SK-N-SH (cell line): ENCODE results near the gene NBEAL1. TPM values are rescaled to one million over a fixed set of nuclear protein-coding genes. Genes with fewer than 3 reads are reported as not detected.

Experiments used
- CTCF ChIA-PET: fragments of 300-600, 350-600 bp; formaldehyde crosslinking; extraction: SDS; loops from one replicate; lab custom pipeline; 2021; lab: Yijun Ruan, JAX
- POLR2A ChIA-PET: fragments of 350-600 bp; sonication (Branson Sonifier 250); formaldehyde crosslinking; extraction: SDS; loops from one replicate; lab custom pipeline; 2020; ENCODE audit warnings: antibody characterized with exemption, inconsistent platforms; lab: Yijun Ruan, JAX
- DNase-seq: peaks from one replicate; pipeline ENCODE4 v3.0.0; 2012
- H2AFZ ChIP-seq: fragments of 200-600 bp; sonication (generic); 2 replicates; pipeline ENCODE4 v1.8.1; 2016; ENCODE audit warnings: antibody characterized with exemption, mild to moderate bottlenecking, low read depth
- H3F3A ChIP-seq: fragments of 200-600 bp; sonication (generic); replicated peaks from 2 replicates; pipeline ENCODE3; 2016; ENCODE audit warnings: antibody characterized with exemption, mild to moderate bottlenecking; ENCODE audit not compliant: insufficient read depth
- H3K27ac ChIP-seq, 2 experiments: fragments of 200-500 bp in 1 of 2; fragments of 200-600 bp in 1 of 2; sonication (Bioruptor generic) in 1 of 2; sonication (generic), shearing (Covaris generic) in 1 of 2; 2 replicates each; pipeline versions ENCODE4 v1.5.1 to v1.6.1; 2014 to 2016; ENCODE audit warnings: low read depth in 2 of 2, inconsistent platforms in 1 of 2, low read length in 1 of 2, mild to moderate bottlenecking in 1 of 2, mixed read lengths in 1 of 2
- H3K27me3 ChIP-seq: fragments of 200-600 bp; sonication (generic), shearing (Covaris generic); 2 replicates; pipeline ENCODE4 v1.6.1; 2016; ENCODE audit warnings: mixed run types; ENCODE audit not compliant: insufficient read depth
- H3K36me3 ChIP-seq, 2 experiments: fragments of 200-500 bp in 1 of 2; fragments of 200-600 bp in 1 of 2; sonication (Bioruptor generic) in 1 of 2; sonication (generic) in 1 of 2; replicated peaks in 1 of 2; 2 replicates each; pipeline versions ENCODE3 to v1.5.1; 2014 to 2016; ENCODE audit warnings: low read length in 1 of 2, mild to moderate bottlenecking in 1 of 2; ENCODE audit not compliant: insufficient read depth in 2 of 2, control insufficient read depth in 1 of 2
- H3K4me1 ChIP-seq, 2 experiments: fragments of 200-500 bp in 1 of 2; fragments of 200-600 bp in 1 of 2; sonication (Bioruptor generic) in 1 of 2; sonication (generic), shearing (Covaris generic) in 1 of 2; 2 replicates each; pipeline versions ENCODE4 v1.5.1 to v1.6.1; 2014 to 2016; ENCODE audit warnings: low read depth in 1 of 2, low read length in 1 of 2, mixed run types in 1 of 2; ENCODE audit not compliant: insufficient read depth in 2 of 2, control insufficient read depth in 1 of 2
- H3K4me2 ChIP-seq: fragments of 200-600 bp; sonication (generic), shearing (Covaris generic); 2 replicates; pipeline ENCODE4 v1.6.1; 2017; ENCODE audit warnings: mixed run types
- H3K4me3 ChIP-seq, 2 experiments: fragments of 200-500 bp in 1 of 2; fragments of 200-600 bp in 1 of 2; sonication (Bioruptor generic) in 1 of 2; sonication (generic), shearing (Covaris generic) in 1 of 2; 2 replicates each; pipeline versions ENCODE4 v1.5.1 to v1.8.1; 2014 to 2016; ENCODE audit warnings: low read depth in 2 of 2, inconsistent platforms in 1 of 2, low read length in 1 of 2, mild to moderate bottlenecking in 1 of 2, mixed read lengths in 1 of 2, moderate library complexity in 1 of 2
- H3K79me2 ChIP-seq: fragments of 200-600 bp; sonication (generic); 2 replicates; pipeline ENCODE4 v1.8.1; 2017; ENCODE audit warnings: mild to moderate bottlenecking; ENCODE audit not compliant: insufficient read depth
- H3K9ac ChIP-seq: fragments of 200-600 bp; sonication (generic); 2 replicates; pipeline ENCODE4 v1.6.1; 2017; ENCODE audit warnings: mixed run types
- H3K9me2 ChIP-seq: fragments of 200-600 bp; sonication (generic); 2 replicates; pipeline ENCODE4 v1.6.1; 2017; ENCODE audit warnings: mixed run types
- H3K9me3 ChIP-seq: fragments of 200-600 bp; sonication (generic); 2 replicates; pipeline ENCODE4 v1.6.1; 2017; ENCODE audit warnings: mixed run types, mild to moderate bottlenecking, moderate library complexity
- H4K20me1 ChIP-seq: fragments of 200-600 bp; sonication (generic); 2 replicates; pipeline ENCODE4 v1.6.1; 2017; ENCODE audit warnings: mild to moderate bottlenecking, mixed run types; ENCODE audit not compliant: insufficient read depth
- ELF1 ChIP-seq: IDR thresholded peaks from 2 replicates; pipeline ENCODE4 v1.4.0; 2012
- EP300 ChIP-seq, 2 experiments: IDR thresholded peaks; 2 replicates each; pipeline versions ENCODE4 v1.4.0 to v1.6.1; 2012; ENCODE audit warnings: borderline replicate concordance in 1 of 2, low read depth in 1 of 2, low read length in 1 of 2
- FOXJ3 ChIP-seq: sonication (generic); formaldehyde crosslinking; IDR thresholded peaks from 2 replicates; pipeline ENCODE4 v1.5.1; 2020; ENCODE audit warnings: mild to moderate bottlenecking, missing genetic modification reagents
- FOXM1 ChIP-seq: IDR thresholded peaks from 2 replicates; pipeline ENCODE4 v1.4.0; 2012; ENCODE audit warnings: low read depth, mild to moderate bottlenecking
- GATA2 ChIP-seq: sonication (generic); formaldehyde crosslinking; IDR thresholded peaks from 2 replicates; pipeline ENCODE4 v1.5.0; 2020; ENCODE audit warnings: mild to moderate bottlenecking, missing genetic modification reagents
- JUND ChIP-seq: IDR thresholded peaks from 2 replicates; pipeline ENCODE4 v1.4.0; 2012
- MXI1 ChIP-seq: IDR thresholded peaks from 2 replicates; pipeline ENCODE4 v1.6.1; 2012; ENCODE audit warnings: mild to moderate bottlenecking, low read depth, low read length, improper control_type of control experiment
- NRF1 ChIP-seq: IDR thresholded peaks from 2 replicates; pipeline ENCODE4 v1.6.1; 2012; ENCODE audit warnings: low read depth, mild to moderate bottlenecking, low read length
- POLR2AphosphoS5 ChIP-seq: IDR thresholded peaks from 2 replicates; pipeline ENCODE4 v1.6.1; 2012; ENCODE audit warnings: low read depth, low read length
- RAD21 ChIP-seq: IDR thresholded peaks from 2 replicates; pipeline ENCODE4 v1.6.1; 2012; ENCODE audit warnings: mild to moderate bottlenecking, low read length
- REST ChIP-seq: IDR thresholded peaks from 2 replicates; pipeline ENCODE4 v1.6.1; 2012; ENCODE audit warnings: mild to moderate bottlenecking, low read depth, low read length, moderate library complexity
- RFX5 ChIP-seq: IDR thresholded peaks from 2 replicates; pipeline ENCODE4 v1.6.1; 2012; ENCODE audit warnings: mild to moderate bottlenecking, improper control_type of control experiment, low read length
- RXRA ChIP-seq: IDR thresholded peaks from 2 replicates; pipeline ENCODE4 v1.4.0; 2012; ENCODE audit warnings: low read depth, mild to moderate bottlenecking, borderline replicate concordance
- SIN3A ChIP-seq: IDR thresholded peaks from 2 replicates; pipeline ENCODE4 v1.6.1; 2012; ENCODE audit warnings: low read depth, mild to moderate bottlenecking, low read length, moderate library complexity, borderline replicate concordance
- SMC3 ChIP-seq: IDR thresholded peaks from 2 replicates; pipeline ENCODE4 v1.6.1; 2012; ENCODE audit warnings: low read depth, low read length, improper control_type of control experiment
- TAF1 ChIP-seq: IDR thresholded peaks from 2 replicates; pipeline ENCODE4 v1.6.1; 2012; ENCODE audit warnings: low read depth, mild to moderate bottlenecking, low read length, moderate library complexity, borderline replicate concordance
- TCF12 ChIP-seq: IDR thresholded peaks from 2 replicates; pipeline ENCODE4 v1.4.0; 2012
- TEAD4 ChIP-seq: IDR thresholded peaks from 2 replicates; pipeline ENCODE4 v1.4.0; 2012; ENCODE audit warnings: mild to moderate bottlenecking, borderline replicate concordance; ENCODE audit not compliant: insufficient read depth
- USF1 ChIP-seq: IDR thresholded peaks from 2 replicates; pipeline ENCODE4 v1.4.0; 2012; ENCODE audit warnings: low read depth, borderline replicate concordance
- YY1 ChIP-seq: IDR thresholded peaks from 2 replicates; pipeline ENCODE4 v1.4.0; 2012; ENCODE audit warnings: low read depth, mild to moderate bottlenecking
- ZBTB33 ChIP-seq: IDR thresholded peaks from 2 replicates; pipeline ENCODE4 v1.4.0; 2012; ENCODE audit warnings: low read depth, borderline replicate concordance
- WGBS: methylation state at CpG from one replicate; pipeline ENCODE4 v1.1.6; 2017; ENCODE audit warnings: low lambda C conversion rate; 5-methylcytosine and 5-hydroxymethylcytosine counted together
- polyA plus RNA-seq, 3 experiments: library from polyadenylated mRNA; depleted of rRNA; stranded (reverse); fragments of >200 nt; gene quantifications; 2 replicates each; pipeline ENCODE4 v1.2.3, GENCODE V29; 2012

The NBEAL1 gene
- polyA plus RNA-seq, 1 of the 3 experiments (the other 2 are of a cell fraction) = 3.3 TPM

- 74% methylated on average over 4 of the region's 4 CpGs for WGBS
- peaks cover 9% of the 10 kb centered on the region for H3F3A ChIP-seq
- H3K27me3 ChIP-seq = no peaks in the 10 kb centered on the region
- H3K4me3 ChIP-seq = no peak overlapping the region
- no peak overlapping the region for H2AFZ ChIP-seq
- CTCF ChIA-PET = no interaction called here
- H3K36me3 ChIP-seq = peaks cover 24 to 54% of the 10 kb centered on the region in 2 experiments
- no peaks in the 10 kb centered on the region for H3K9me2 ChIP-seq
- H3K79me2 ChIP-seq = no peaks in the 10 kb centered on the region
- no peaks in the 10 kb centered on the region for H4K20me1 ChIP-seq
- H3K27ac ChIP-seq = no peak overlapping the region
- TF ChIP-seq EP300 (IDR thresholded peaks at IDR 0.05; ENCODE audit: borderline replicate concordance in 1 of 2, low read depth in 1 of 2, low read length in 1 of 2) (no peak), TEAD4 (no peak), RXRA (no peak), MXI1 (no peak), YY1 (no peak), GATA2 (no peak), RFX5 (no peak), JUND (no peak), REST (no peak)
- POLR2A ChIA-PET = no interaction called here
- no peaks in the 10 kb centered on the region for H3K4me1 ChIP-seq
- no peak for DNase-seq
- H3K9me3 ChIP-seq = no peaks in the 10 kb centered on the region
- no peak overlapping the region for H3K9ac ChIP-seq
- no peak overlapping the region for H3K4me2 ChIP-seq
Observed at GRCh38 chr2:203061346-203061745, 46.7 kb downstream of the NBEAL1 start.

- H3K9me2 ChIP-seq = no peaks in the 10 kb centered on the region
- H2AFZ ChIP-seq = no peak overlapping the region
- no peaks in the 10 kb centered on the region for H3K79me2 ChIP-seq
- 97% methylated on average over 3 of the region's 3 CpGs for WGBS
- no peak overlapping the region for H3K4me2 ChIP-seq
- H3K27ac ChIP-seq = no peak overlapping the region
- H3K9ac ChIP-seq = no peak overlapping the region
- TF ChIP-seq SIN3A (no peak), TAF1 (no peak), ELF1 (no peak), TEAD4 (no peak), SMC3 (no peak), RAD21 (no peak), EP300 (IDR thresholded peaks at IDR 0.05; ENCODE audit: borderline replicate concordance in 1 of 2, low read depth in 1 of 2, low read length in 1 of 2) (no peak), NRF1 (no peak), ZBTB33 (no peak), POLR2AphosphoS5 (no peak), FOXJ3 (no peak), FOXM1 (no peak), TCF12 (no peak), JUND (no peak), USF1 (no peak)
- no peak for DNase-seq
- H3K36me3 ChIP-seq = peaks cover 24 to 53% of the 10 kb centered on the region in 2 experiments
- H3F3A ChIP-seq = peaks cover 9% of the 10 kb centered on the region
- no peaks in the 10 kb centered on the region for H3K27me3 ChIP-seq
- H3K9me3 ChIP-seq = no peaks in the 10 kb centered on the region
- no peaks in the 10 kb centered on the region for H3K4me1 ChIP-seq
- H4K20me1 ChIP-seq = no peaks in the 10 kb centered on the region
- ChIA-PET POLR2A (no interaction called here), CTCF (no interaction called here)
- H3K4me3 ChIP-seq = no peak overlapping the region
Observed at GRCh38 chr2:203062126-203062525, 47.5 kb downstream of the NBEAL1 start.
